Neural crest cell (in vitro differentiated cells): ENCODE results near the gene GPR101. TPM values are rescaled to one million over a fixed set of nuclear protein-coding genes. Genes with fewer than 3 reads are reported as not detected.
"Not testable (repeated sequence)": the region's sequence is repeated elsewhere in the genome, so short reads cannot be mapped to it uniquely, and the experiment has no call there.

Experiments
- DNase-seq: peaks from one replicate; pipeline ENCODE4 v3.0.0; 2021; ENCODE audit warnings: low read depth, mixed read lengths, low spot score
- H3K27ac Mint-ChIP-seq: one replicate; pipeline ENCODE4 v1.8.0; 2021; ENCODE audit warnings: mild to moderate bottlenecking, mixed read lengths; ENCODE audit not compliant: unreplicated experiment
- H3K27me3 Mint-ChIP-seq: 2 replicates; pipeline ENCODE4 v1.8.0; 2021; ENCODE audit warnings: low read depth, mild to moderate bottlenecking, mixed read lengths
- H3K36me3 Mint-ChIP-seq: 2 replicates; pipeline ENCODE4 v1.8.0; 2021; ENCODE audit warnings: low read depth, mild to moderate bottlenecking, mixed read lengths
- H3K4me1 Mint-ChIP-seq: 2 replicates; pipeline ENCODE4 v1.8.0; 2021; ENCODE audit warnings: mixed read lengths
- H3K4me3 Mint-ChIP-seq: one replicate; pipeline ENCODE4 v1.8.0; 2021; ENCODE audit warnings: mild to moderate bottlenecking, mixed read lengths
- H3K9me3 Mint-ChIP-seq: 2 replicates; pipeline ENCODE4 v1.8.0; 2021; ENCODE audit warnings: mixed read lengths
- total RNA-seq: library from RNA; stranded (reverse); gene quantifications from 2 replicates; pipeline ENCODE4 v1.2.1, GENCODE V29; 2021
- TF ChIP-seq, protein P1 (sequence below): fragments of 200-600 bp; sonication (generic); conservative IDR thresholded peaks from 2 replicates; pipeline ENCODE4 v1.5.0; 2021; ENCODE audit warnings: antibody characterized with exemption, mild to moderate bottlenecking

Gene GPR101
- total RNA-seq, 1 donor from 2014 or later = not detected

DNA sequence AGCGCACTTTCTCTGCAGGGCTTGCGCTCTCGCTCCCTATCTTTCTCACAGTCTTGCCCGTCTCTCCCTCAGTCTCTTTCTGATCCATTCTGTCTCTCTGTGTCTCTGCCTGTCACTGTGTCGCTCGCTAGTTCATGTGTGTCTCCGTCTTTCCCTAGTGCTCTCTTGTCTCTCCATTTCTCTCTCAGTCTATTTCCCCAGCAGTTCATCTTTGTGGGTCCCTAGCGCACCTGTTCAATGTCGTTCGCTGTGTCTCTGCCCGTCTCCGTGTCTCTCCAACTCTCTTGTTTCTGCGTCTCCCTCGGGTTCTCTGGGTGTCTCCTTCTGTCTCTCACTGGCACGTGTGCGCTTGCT is 1.5 kb downstream of the GPR101 start:
- no peak overlapping the region for H3K27ac Mint-ChIP-seq
- DNase-seq = no peak
- H3K27me3 Mint-ChIP-seq = peaks cover 34% of the 10 kb centered on the region
- peaks cover 5% of the 10 kb centered on the region for H3K4me1 Mint-ChIP-seq
- no peaks in the 10 kb centered on the region for H3K36me3 Mint-ChIP-seq
- H3K9me3 Mint-ChIP-seq = peaks cover 2% of the 10 kb centered on the region
- no peak overlapping the region for H3K4me3 Mint-ChIP-seq
- TF ChIP-seq, protein P1, sequence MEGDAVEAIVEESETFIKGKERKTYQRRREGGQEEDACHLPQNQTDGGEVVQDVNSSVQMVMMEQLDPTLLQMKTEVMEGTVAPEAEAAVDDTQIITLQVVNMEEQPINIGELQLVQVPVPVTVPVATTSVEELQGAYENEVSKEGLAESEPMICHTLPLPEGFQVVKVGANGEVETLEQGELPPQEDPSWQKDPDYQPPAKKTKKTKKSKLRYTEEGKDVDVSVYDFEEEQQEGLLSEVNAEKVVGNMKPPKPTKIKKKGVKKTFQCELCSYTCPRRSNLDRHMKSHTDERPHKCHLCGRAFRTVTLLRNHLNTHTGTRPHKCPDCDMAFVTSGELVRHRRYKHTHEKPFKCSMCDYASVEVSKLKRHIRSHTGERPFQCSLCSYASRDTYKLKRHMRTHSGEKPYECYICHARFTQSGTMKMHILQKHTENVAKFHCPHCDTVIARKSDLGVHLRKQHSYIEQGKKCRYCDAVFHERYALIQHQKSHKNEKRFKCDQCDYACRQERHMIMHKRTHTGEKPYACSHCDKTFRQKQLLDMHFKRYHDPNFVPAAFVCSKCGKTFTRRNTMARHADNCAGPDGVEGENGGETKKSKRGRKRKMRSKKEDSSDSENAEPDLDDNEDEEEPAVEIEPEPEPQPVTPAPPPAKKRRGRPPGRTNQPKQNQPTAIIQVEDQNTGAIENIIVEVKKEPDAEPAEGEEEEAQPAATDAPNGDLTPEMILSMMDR = no peak

DNA sequence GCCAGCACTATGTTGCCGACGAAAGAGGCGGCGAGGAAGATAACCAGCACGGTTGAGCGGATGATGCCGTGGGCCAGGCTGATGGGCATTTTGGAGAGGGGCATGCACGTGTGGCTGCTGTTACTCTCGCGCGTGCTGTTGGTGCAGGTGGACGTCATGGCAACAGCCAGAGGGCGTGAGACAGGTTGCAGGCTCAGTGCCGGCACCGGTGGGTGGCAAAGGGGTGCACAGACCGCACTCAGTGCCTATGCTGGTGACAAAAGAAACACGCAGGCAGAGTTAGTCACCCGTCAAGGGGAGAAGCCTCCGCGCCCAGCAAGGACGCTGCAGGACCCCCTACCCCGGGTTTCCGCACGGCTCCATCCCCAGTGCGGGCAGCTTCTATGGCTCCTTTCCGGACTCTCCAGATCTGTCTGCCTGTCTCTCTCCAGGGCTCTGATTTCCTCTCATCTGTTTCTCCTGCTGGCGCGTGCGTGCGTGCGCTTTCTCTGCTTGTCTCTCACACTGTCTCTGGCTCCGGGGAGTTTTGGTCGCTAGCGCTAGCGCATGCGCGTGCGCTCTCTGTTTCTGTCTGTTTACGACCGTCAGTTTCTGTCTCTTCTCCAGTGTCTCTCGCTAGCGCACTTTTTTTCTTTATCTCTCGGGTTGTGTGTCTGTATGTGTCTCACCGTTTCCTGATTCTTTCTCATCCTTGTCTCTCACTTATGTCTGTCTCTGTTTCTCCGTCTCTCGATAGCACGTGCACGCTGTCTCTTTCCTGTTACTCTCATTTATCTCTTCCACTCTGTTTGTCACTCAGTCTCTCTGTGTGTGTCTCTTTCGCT is 2.1 kb downstream of the GPR101 start:
- Mint-ChIP-seq H3K4me3 (no peak overlapping the region), H3K4me1 (peaks cover 5% of the 10 kb centered on the region), H3K27ac (no peak overlapping the region), H3K27me3 (peaks cover 28% of the 10 kb centered on the region), H3K9me3 (peaks cover 2% of the 10 kb centered on the region), H3K36me3 (no peaks in the 10 kb centered on the region)
- DNase-seq = peak; percentile 24
- TF ChIP-seq, protein P1 = no peak

DNA sequence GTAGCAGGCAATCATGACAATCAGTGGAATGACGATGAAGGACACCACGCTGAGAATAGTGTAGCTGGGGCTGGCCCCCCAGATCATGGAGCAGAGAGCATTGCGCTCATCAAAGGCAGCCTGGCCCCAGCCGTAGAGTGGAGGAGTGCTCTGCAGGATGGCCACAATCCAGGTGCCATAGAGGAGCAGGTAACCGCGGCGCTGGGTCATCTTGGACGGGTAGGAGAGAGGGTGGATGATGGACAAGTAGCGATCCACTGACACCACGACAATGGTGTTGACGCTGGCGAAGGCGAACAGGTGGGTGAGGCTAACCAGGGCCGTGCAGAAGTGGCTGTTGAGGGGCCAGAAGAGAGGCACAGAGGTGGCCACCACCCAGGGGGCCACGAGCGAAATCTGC is 2.8 kb downstream of the GPR101 start:
- Mint-ChIP-seq H3K9me3 (peaks cover 2% of the 10 kb centered on the region), H3K4me3 (no peak overlapping the region), H3K36me3 (no peaks in the 10 kb centered on the region), H3K27me3 (peaks cover 23% of the 10 kb centered on the region), H3K27ac (peak overlapping the region; percentile 32), H3K4me1 (peaks cover 5% of the 10 kb centered on the region)
- TF ChIP-seq, protein P1 = no peak
- no peak for DNase-seq

DNA sequence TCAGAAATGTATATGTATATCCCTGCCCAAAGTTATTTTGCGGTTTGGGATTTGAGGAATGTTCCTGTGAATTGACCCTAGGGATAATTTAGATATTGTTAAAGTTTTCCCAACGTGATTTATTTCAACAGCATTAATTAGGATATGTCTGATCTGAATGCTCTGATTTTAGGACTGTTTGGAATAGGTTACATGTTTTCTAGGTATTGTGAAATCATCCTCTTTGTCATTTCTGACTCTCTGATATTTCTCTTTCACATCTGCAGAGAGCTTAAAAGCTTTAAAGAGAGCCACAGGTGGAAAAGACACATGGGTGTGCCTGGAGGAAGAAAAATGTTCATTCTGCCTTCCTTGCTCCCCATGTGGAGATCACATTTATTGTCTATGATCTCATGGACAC is 5.1 kb downstream of the GPR101 start:
- Mint-ChIP-seq H3K4me1 (peaks cover 5% of the 10 kb centered on the region), H3K9me3 (peaks cover 4% of the 10 kb centered on the region), H3K27me3 (peaks cover 12% of the 10 kb centered on the region), H3K27ac (no peak overlapping the region), H3K36me3 (no peaks in the 10 kb centered on the region), H3K4me3 (no peak overlapping the region)
- DNase-seq = no peak
- TF ChIP-seq, protein P1 = no peak

DNA sequence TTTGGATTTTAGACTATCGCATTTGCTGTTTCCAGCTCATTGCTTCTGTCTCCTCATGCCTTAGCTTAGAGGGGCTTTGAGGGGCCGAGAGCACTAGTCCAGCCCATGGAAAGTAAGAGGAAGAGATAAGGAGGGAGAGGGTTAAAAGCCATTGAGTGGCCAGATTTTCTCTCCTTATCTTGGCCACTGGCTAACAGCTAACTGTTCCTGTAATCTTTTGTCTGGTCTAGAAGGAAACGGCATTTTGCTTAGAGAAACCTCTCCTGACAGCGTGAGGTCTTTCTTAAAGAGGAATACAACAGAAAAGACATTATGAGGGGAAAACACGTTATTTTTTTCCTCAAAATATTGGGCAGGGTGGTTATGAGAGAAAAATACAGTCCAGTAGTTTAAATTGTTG is 7.9 kb downstream of the GPR101 start:
- no peak for DNase-seq
- Mint-ChIP-seq H3K4me1 (peaks cover under 1% of the 10 kb centered on the region), H3K4me3 (no peak overlapping the region), H3K36me3 (peaks cover 2% of the 10 kb centered on the region), H3K27ac (no peak overlapping the region), H3K9me3 (peaks cover 10% of the 10 kb centered on the region), H3K27me3 (peaks cover 12% of the 10 kb centered on the region)
- TF ChIP-seq, protein P1 = no peak

DNA sequence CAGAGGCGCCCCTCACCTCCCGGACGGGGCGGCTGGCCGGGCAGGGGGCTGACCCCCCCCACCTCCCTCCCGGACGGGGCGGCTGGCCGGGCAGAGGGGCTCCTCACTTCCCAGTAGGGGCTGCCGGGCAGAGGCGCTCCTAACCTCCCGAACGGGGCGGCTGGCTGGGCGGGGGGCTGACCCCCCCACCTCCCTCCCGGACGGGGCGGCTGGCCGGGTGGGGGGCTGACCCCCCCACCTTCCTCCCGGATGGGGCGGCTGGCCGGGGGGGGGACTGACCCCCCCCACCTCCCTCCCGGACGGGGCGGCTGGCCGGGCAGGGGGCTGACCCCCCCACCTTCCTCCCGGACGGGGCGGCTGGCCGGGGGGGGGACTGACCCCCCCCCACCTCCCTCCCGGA is 33.6 kb downstream of the GPR101 start:
- not testable (repeated sequence) for H3K4me3 Mint-ChIP-seq, H3K27me3 Mint-ChIP-seq, DNase-seq, H3K9me3 Mint-ChIP-seq, H3K27ac Mint-ChIP-seq, H3K4me1 Mint-ChIP-seq
- peaks cover 16% of the 10 kb centered on the region for H3K36me3 Mint-ChIP-seq
